GM12891 (cell line): Measurements from ENCODE around the gene ANKRD33B.
"Not testable (repeated sequence)": the region's sequence is repeated elsewhere in the genome, so short reads cannot be mapped to it uniquely, and the experiment has no call there.

Experiments used
- DNase-seq: peaks from one replicate; pipeline ENCODE4 v3.0.0; 2011; ENCODE audit warnings: low spot score; ENCODE audit not compliant: insufficient read length
- FAIRE-seq: peaks from 2 replicates; lab custom pipeline; 2011; peaks lifted over from hg19 to GRCh38; lab: Jason Lieb, UNC
- PAX5 ChIP-seq: IDR thresholded peaks from 2 replicates; pipeline ENCODE4 v1.6.1; 2011; ENCODE audit warnings: low read length, moderate library complexity, mild to moderate bottlenecking; ENCODE audit not compliant: insufficient read depth, severe bottlenecking
- POLR2A ChIP-seq: IDR thresholded peaks from 2 replicates; pipeline ENCODE4 v1.6.1; 2011; ENCODE audit warnings: low read depth, low read length, control low read depth
- POLR2AphosphoS5 ChIP-seq: IDR thresholded peaks from 2 replicates; pipeline ENCODE4 v1.6.1; 2011; ENCODE audit warnings: low read depth, low read length, control low read depth
- POU2F2 ChIP-seq: IDR thresholded peaks from 2 replicates; pipeline ENCODE4 v1.6.1; 2011; ENCODE audit warnings: low read depth, mild to moderate bottlenecking, control low read depth, low read length, moderate library complexity
- SPI1 ChIP-seq: IDR thresholded peaks from 2 replicates; pipeline ENCODE4 v1.6.1; 2011; ENCODE audit warnings: low read depth, low read length, control low read depth
- TAF1 ChIP-seq: IDR thresholded peaks from 2 replicates; pipeline ENCODE4 v1.6.1; 2011; ENCODE audit warnings: low read depth, low read length, control low read depth

Gene ANKRD33B

GRCh38 chr5:10662083-10662482 is 98.2 kb downstream of the ANKRD33B start:
- no peak for TF ChIP-seq POLR2A
- no peak for TF ChIP-seq POLR2AphosphoS5
- no peak for TF ChIP-seq TAF1
- FAIRE-seq: no peak
- no peak for DNase-seq

DNA sequence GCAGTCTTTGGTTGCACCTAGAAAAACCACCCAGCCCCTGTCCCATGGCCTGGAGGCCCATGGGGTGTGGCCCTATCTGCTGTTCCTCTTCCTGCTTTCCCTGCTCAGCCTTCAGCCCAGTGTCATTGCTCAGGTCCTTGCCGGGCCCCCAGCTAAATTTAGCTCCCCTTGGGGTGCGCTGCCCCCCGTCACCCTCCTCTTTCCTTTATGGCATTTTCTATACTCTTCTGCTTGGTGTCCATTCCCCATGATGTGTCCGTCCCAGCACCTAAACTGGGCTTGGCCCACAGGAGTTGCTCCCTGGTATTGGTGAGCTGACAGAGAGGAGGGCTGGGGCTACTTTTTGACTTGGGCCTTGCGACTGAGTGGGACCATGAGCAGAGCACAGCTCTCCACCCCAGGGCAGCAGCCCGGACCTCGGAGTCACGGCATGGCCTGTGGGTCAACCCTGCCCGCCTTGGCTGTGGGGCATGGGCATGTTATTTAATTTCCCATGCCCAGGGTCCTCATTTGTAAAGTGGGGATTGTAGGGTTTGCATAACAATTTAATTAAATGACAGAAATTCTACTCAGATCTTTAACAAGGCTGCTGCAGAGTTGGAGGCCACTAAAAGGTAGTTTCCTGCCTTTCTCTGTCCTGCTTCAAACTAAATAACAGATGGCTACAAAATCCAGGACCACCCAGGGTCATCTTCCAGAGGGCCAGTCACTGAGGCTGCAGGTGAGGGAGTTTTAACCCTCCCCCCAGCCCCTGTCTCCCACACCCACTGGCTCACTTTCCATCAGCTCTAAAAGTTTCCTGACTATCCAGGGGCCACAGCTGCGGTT is 99.0 kb downstream of the ANKRD33B start:
- no peak for DNase-seq
- FAIRE-seq: no peak
- TF ChIP-seq PAX5 (no peak), POU2F2 (no peak), POLR2AphosphoS5 (no peak), SPI1 (no peak), POLR2A (no peak), TAF1 (no peak)

GRCh38 chr5:10663489-10664179 is 99.8 kb downstream of the ANKRD33B start:
- TF ChIP-seq PAX5 (no peak), POU2F2 (no peak), POLR2AphosphoS5 (no peak), TAF1 (no peak), SPI1 (no peak), POLR2A (no peak)
- no peak for FAIRE-seq
- DNase-seq: no peak

GRCh38 chr5:10664180-10664769 is 100.4 kb downstream of the ANKRD33B start:
- not testable (repeated sequence) for DNase-seq, FAIRE-seq

GRCh38 chr5:10665799-10666198 is 101.9 kb downstream of the ANKRD33B start:
- DNase-seq: no peak
- FAIRE-seq: no peak
- no peak for TF ChIP-seq SPI1
- no peak for TF ChIP-seq POU2F2
- TF ChIP-seq POLR2A: no peak
- TF ChIP-seq PAX5: no peak
- TF ChIP-seq TAF1: no peak
- no peak for TF ChIP-seq POLR2AphosphoS5

DNA sequence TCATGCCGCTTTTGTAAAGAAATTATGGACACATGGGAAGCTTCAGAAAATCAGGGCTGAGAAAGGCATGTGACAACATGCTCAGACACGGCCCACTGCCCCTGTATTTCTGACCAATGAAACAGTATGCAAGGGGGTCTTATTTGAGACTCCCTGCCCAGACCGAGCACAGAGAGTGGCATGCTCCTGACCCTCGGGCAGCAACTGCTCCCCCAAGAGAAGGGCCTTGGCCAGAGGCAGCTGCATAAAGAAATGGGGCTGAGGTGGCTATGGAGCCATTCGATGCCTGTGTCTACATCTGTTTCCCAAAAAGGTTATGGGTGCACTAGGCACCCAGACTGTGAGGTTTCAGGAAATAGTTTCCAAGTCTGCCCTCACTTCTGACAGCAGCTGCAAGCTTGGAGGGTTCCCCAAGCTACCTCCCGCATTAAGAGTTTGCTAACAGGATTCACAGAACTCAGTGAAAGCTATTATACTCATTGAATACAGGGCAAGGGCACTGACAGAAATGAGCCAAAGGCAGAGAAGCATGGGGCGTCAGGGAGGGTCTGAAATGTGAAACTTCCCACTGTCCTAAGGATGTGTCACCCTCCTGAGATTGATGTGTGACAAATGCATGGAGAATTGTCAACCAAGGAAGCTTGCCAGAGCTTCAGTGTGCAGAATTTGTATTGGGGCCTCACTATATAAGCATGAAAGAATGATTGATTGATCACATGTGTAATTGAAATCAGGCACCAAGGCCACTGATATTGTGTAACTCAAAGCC is 102.8 kb downstream of the ANKRD33B start:
- FAIRE-seq: no peak
- DNase-seq: no peak
- TF ChIP-seq SPI1: no peak
- no peak for TF ChIP-seq POLR2A
- TF ChIP-seq PAX5: no peak
- TF ChIP-seq TAF1: no peak

DNA sequence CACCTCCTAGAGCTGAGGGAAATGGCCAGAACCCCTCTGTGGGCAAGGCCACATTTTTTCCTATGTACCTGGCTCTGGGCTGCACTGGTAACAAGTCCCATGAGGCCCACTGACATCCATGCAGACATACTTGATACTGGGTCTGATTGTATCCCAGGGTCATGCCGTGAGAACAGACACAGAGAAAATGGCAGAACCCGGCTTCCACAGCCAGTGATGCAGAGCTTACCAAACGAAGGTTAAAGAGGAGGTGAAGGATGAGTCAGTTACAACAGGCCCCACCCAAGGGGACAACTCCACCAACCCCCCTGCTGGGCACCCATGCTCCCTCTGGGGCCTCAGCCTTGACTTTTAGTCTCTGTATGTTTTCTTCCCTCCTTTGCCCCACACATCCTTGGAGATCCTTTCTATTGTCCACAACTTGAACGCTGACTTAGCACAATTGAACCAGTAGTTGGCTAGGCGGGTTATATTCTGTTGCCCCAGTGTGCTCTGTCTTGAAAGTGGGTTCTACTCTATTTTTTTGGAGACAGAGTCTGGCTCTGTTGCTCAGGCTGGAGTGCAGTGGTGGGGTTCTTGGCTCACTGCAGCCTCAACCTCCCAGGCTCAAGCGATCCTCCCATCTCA is 103.7 kb downstream of the ANKRD33B start:
- DNase-seq: no peak
- TF ChIP-seq POLR2AphosphoS5 (no peak), POLR2A (no peak), POU2F2 (no peak), PAX5 (no peak), SPI1 (no peak), TAF1 (no peak)
- FAIRE-seq: no peak

DNA sequence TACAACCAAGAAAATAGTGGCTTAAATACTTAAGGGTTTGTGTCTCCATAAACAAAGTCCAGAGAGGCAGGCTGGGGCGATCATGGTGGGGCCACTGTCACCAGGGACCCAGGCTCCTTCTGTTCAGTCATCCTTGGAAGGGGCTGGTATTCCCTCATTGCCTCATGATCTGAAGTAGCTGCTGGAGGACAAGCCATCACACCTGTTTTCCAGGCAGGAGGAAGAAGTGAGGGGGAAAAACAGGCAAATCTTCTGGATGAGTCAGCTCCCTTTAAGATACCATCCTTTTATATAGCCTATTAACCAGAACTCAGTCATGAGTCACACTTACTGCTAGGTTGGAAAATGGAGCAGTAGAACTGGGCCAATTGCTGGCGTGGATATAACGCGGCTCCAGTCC is 104.8 kb downstream of the ANKRD33B start:
- no peak for TF ChIP-seq POU2F2
- no peak for TF ChIP-seq SPI1
- TF ChIP-seq PAX5: no peak
- no peak for TF ChIP-seq POLR2A
- no peak for TF ChIP-seq TAF1
- TF ChIP-seq POLR2AphosphoS5: no peak
- FAIRE-seq: no peak
- DNase-seq: no peak

- TF ChIP-seq POU2F2 (no peak), PAX5 (no peak), SPI1 (no peak), POLR2AphosphoS5 (no peak), POLR2A (no peak)
- FAIRE-seq: no peak
- DNase-seq: no peak
Measured at GRCh38 chr5:10669983-10670382, 106.1 kb downstream of the ANKRD33B start.
